ENCODE data around the gene MSMO1. TPM values are rescaled to one million over a fixed set of nuclear protein-coding genes. Genes with fewer than 3 reads are reported as not detected.

Gene MSMO1
- polyA plus RNA-seq, 1 of the 3 experiments (the other 2 are of a cell fraction): 13.2 TPM

GRCh38 chr4:165328101-165328425 is 594 bp downstream of the MSMO1 start:
- peaks cover 8% of the 10 kb centered on the region for H3F3A ChIP-seq (replicated peaks; ENCODE audit: insufficient read depth)
- ChIA-PET CTCF (no interaction called here), POLR2A (interaction anchor here (1.1 kb wide), 1 partner anchor 51 kb away, joined by 6 read pairs; the partner anchor contains the start of gene CPE)
- H3K4me1 ChIP-seq (ENCODE audit: control insufficient read depth in 1 of 2, insufficient read depth in 2 of 2, low read depth in 1 of 2, low read length in 1 of 2): peaks cover 6 to 18% of the 10 kb centered on the region in 2 experiments; a peak in 3 of 4 replicates
- H3K9ac ChIP-seq: peak overlapping the region; percentile 64
- peaks cover 48% of the 10 kb centered on the region for H3K79me2 ChIP-seq (ENCODE audit: insufficient read depth)
- H3K9me2 ChIP-seq: no peaks in the 10 kb centered on the region
- H3K27ac ChIP-seq (ENCODE audit: low read depth in 2 of 2, low read length in 1 of 2): peak overlapping the region; percentile 31 to 87; a peak in 3 of 4 replicates
- H3K4me3 ChIP-seq (ENCODE audit: low read depth in 2 of 2, low read length in 1 of 2): peak overlapping the region; percentile 89 to 99
- DNase-seq: peak; percentile 17
- peak overlapping the region; percentile 79 for H3K4me2 ChIP-seq
- peaks cover 14 to 32% of the 10 kb centered on the region in 2 experiments for H3K36me3 ChIP-seq (replicated peaks in 1 of 2; ENCODE audit: control insufficient read depth in 1 of 2, insufficient read depth in 2 of 2, low read length in 1 of 2)
- WGBS (ENCODE audit: low lambda C conversion rate): 1% methylated on average over 7 of the region's 7 CpGs
- H3K9me3 ChIP-seq: no peaks in the 10 kb centered on the region
- no peaks in the 10 kb centered on the region for H3K27me3 ChIP-seq (ENCODE audit: insufficient read depth)
- H2AFZ ChIP-seq (ENCODE audit: low read depth): peak overlapping the region; percentile 86
- H4K20me1 ChIP-seq (ENCODE audit: insufficient read depth): no peaks in the 10 kb centered on the region
- TF ChIP-seq SMC3 (IDR thresholded peaks at IDR 0.05; ENCODE audit: low read depth, low read length) (no peak), NFIC (IDR thresholded peaks at IDR 0.05; ENCODE audit: borderline replicate concordance) (no peak), RFX5 (IDR thresholded peaks at IDR 0.05; ENCODE audit: low read length) (no peak), EP300 (IDR thresholded peaks at IDR 0.05; ENCODE audit: borderline replicate concordance in 1 of 2, low read depth in 1 of 2, low read length in 1 of 2) (no peak), RAD21 (IDR thresholded peaks at IDR 0.05; ENCODE audit: low read length) (no peak), NRF1 (IDR thresholded peaks at IDR 0.05; ENCODE audit: low read depth, low read length) (no peak), GATA2 (CRISPR knock-in tag; IDR thresholded peaks at IDR 0.05) (no peak), ELF1 (IDR thresholded peaks at IDR 0.05) (no peak)

- DNase-seq: no peak
- peak overlapping the region; percentile 64 for H3K9ac ChIP-seq
- peaks cover 54% of the 10 kb centered on the region for H3K79me2 ChIP-seq (ENCODE audit: insufficient read depth)
- H3K4me1 ChIP-seq (ENCODE audit: control insufficient read depth in 1 of 2, insufficient read depth in 2 of 2, low read depth in 1 of 2, low read length in 1 of 2): peaks cover 6 to 18% of the 10 kb centered on the region in 2 experiments; a peak in 3 of 4 replicates
- peak overlapping the region; percentile 86; the same call in 1 of the 2 replicates for H2AFZ ChIP-seq (ENCODE audit: low read depth)
- 44% methylated on average over 4 of the region's 4 CpGs for WGBS (ENCODE audit: low lambda C conversion rate)
- no peak overlapping the region; a peak in 1 of 4 replicates for H3K27ac ChIP-seq (ENCODE audit: low read depth in 2 of 2, low read length in 1 of 2)
- no peaks in the 10 kb centered on the region for H3K9me3 ChIP-seq
- ChIA-PET CTCF (interaction anchor here (2.6 kb wide), 1 partner anchor 216 kb away, joined by 7 read pairs; the partner anchor contains the start of gene TMEM192), POLR2A (no interaction called here)
- no peaks in the 10 kb centered on the region for H4K20me1 ChIP-seq (ENCODE audit: insufficient read depth)
- peak overlapping the region; percentile 79 for H3K4me2 ChIP-seq
- peaks cover 16 to 31% of the 10 kb centered on the region in 2 experiments for H3K36me3 ChIP-seq (replicated peaks in 1 of 2; ENCODE audit: control insufficient read depth in 1 of 2, insufficient read depth in 2 of 2, low read length in 1 of 2)
- H3K27me3 ChIP-seq (ENCODE audit: insufficient read depth): no peaks in the 10 kb centered on the region
- no peaks in the 10 kb centered on the region for H3K9me2 ChIP-seq
- H3F3A ChIP-seq (replicated peaks; ENCODE audit: insufficient read depth): peaks cover 8% of the 10 kb centered on the region
- peak overlapping the region; percentile 89 to 99 for H3K4me3 ChIP-seq (ENCODE audit: low read depth in 2 of 2, low read length in 1 of 2)
- TF ChIP-seq, protein P1, sequence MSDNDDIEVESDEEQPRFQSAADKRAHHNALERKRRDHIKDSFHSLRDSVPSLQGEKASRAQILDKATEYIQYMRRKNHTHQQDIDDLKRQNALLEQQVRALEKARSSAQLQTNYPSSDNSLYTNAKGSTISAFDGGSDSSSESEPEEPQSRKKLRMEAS (IDR thresholded peaks at IDR 0.05; ENCODE audit: low read depth): no peak
- TF ChIP-seq TEAD4 (IDR thresholded peaks at IDR 0.05; ENCODE audit: borderline replicate concordance, insufficient read depth) (no peak), JUND (IDR thresholded peaks at IDR 0.05) (no peak), RXRA (IDR thresholded peaks at IDR 0.05; ENCODE audit: borderline replicate concordance, low read depth) (no peak), EP300 (IDR thresholded peaks at IDR 0.05; ENCODE audit: borderline replicate concordance in 1 of 2, low read depth in 1 of 2, low read length in 1 of 2) (no peak), ELF1 (IDR thresholded peaks at IDR 0.05) (no peak)
Measured at GRCh38 chr4:165328708-165329107, 1.2 kb downstream of the MSMO1 start.

GRCh38 chr4:165330071-165330470 is 2.6 kb downstream of the MSMO1 start:
- H3K36me3 ChIP-seq (replicated peaks in 1 of 2; ENCODE audit: control insufficient read depth in 1 of 2, insufficient read depth in 2 of 2, low read length in 1 of 2): peaks cover 10 to 28% of the 10 kb centered on the region in 2 experiments
- no peaks in the 10 kb centered on the region for H4K20me1 ChIP-seq (ENCODE audit: insufficient read depth)
- no peak for TF ChIP-seq JUND (IDR thresholded peaks at IDR 0.05)
- no peak for TF ChIP-seq SIN3A (IDR thresholded peaks at IDR 0.05; ENCODE audit: borderline replicate concordance, low read depth, low read length)
- TF ChIP-seq, protein P2, sequence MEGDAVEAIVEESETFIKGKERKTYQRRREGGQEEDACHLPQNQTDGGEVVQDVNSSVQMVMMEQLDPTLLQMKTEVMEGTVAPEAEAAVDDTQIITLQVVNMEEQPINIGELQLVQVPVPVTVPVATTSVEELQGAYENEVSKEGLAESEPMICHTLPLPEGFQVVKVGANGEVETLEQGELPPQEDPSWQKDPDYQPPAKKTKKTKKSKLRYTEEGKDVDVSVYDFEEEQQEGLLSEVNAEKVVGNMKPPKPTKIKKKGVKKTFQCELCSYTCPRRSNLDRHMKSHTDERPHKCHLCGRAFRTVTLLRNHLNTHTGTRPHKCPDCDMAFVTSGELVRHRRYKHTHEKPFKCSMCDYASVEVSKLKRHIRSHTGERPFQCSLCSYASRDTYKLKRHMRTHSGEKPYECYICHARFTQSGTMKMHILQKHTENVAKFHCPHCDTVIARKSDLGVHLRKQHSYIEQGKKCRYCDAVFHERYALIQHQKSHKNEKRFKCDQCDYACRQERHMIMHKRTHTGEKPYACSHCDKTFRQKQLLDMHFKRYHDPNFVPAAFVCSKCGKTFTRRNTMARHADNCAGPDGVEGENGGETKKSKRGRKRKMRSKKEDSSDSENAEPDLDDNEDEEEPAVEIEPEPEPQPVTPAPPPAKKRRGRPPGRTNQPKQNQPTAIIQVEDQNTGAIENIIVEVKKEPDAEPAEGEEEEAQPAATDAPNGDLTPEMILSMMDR (IDR thresholded peaks at IDR 0.05): no peak
- TF ChIP-seq POLR2AphosphoS5 (IDR thresholded peaks at IDR 0.05; ENCODE audit: low read depth, low read length): no peak
- no peak for TF ChIP-seq TEAD4 (IDR thresholded peaks at IDR 0.05; ENCODE audit: borderline replicate concordance, insufficient read depth)
- no peak for TF ChIP-seq FOXM1 (IDR thresholded peaks at IDR 0.05; ENCODE audit: low read depth)
- TF ChIP-seq RAD21 (IDR thresholded peaks at IDR 0.05; ENCODE audit: low read length): no peak
- no peak for TF ChIP-seq TCF12 (IDR thresholded peaks at IDR 0.05)
- no peak for TF ChIP-seq EP300 (IDR thresholded peaks at IDR 0.05; ENCODE audit: borderline replicate concordance in 1 of 2, low read depth in 1 of 2, low read length in 1 of 2)
- TF ChIP-seq RXRA (IDR thresholded peaks at IDR 0.05; ENCODE audit: borderline replicate concordance, low read depth): no peak
- no peak for TF ChIP-seq GATA2 (CRISPR knock-in tag; IDR thresholded peaks at IDR 0.05)
- TF ChIP-seq SMC3 (IDR thresholded peaks at IDR 0.05; ENCODE audit: low read depth, low read length): no peak
- TF ChIP-seq, protein P1 (IDR thresholded peaks at IDR 0.05; ENCODE audit: low read depth): no peak
- WGBS (ENCODE audit: low lambda C conversion rate): 93% methylated on average over 2 of the region's 2 CpGs
- H3F3A ChIP-seq (replicated peaks; ENCODE audit: insufficient read depth): peaks cover 8% of the 10 kb centered on the region
- no peak overlapping the region for H3K27ac ChIP-seq (ENCODE audit: low read depth in 2 of 2, low read length in 1 of 2)
- H3K9ac ChIP-seq: no peak overlapping the region
- no peak for DNase-seq
- H3K9me2 ChIP-seq: no peaks in the 10 kb centered on the region
- no peaks in the 10 kb centered on the region for H3K27me3 ChIP-seq (ENCODE audit: insufficient read depth)
- H3K4me2 ChIP-seq: no peak overlapping the region
- ChIA-PET POLR2A (no interaction called here), CTCF (interaction anchor here (1.0 to 2.7 kb wide), 5 partner anchors 13 to 217 kb away, joined by 3 to 10 read pairs (median 6); partner anchors contain the start of gene TMEM192)
- no peak overlapping the region for H2AFZ ChIP-seq (ENCODE audit: low read depth)
- H3K9me3 ChIP-seq: no peaks in the 10 kb centered on the region
- H3K79me2 ChIP-seq (ENCODE audit: insufficient read depth): peaks cover 57% of the 10 kb centered on the region
- H3K4me3 ChIP-seq (ENCODE audit: low read depth in 2 of 2, low read length in 1 of 2): no peak overlapping the region
- H3K4me1 ChIP-seq (ENCODE audit: control insufficient read depth in 1 of 2, insufficient read depth in 2 of 2, low read depth in 1 of 2, low read length in 1 of 2): peaks cover 6 to 18% of the 10 kb centered on the region in 2 experiments; a peak in 3 of 4 replicates

All from SK-N-SH (cell line).